ENCODE measurements around the gene ADCK2.
"Not testable (repeated sequence)": the region's sequence is repeated elsewhere in the genome, so short reads cannot be mapped to it uniquely, and the experiment has no call there.

ADCK2 gene

GRCh38 chr7:140672382-140673062 lies at the start of gene ADCK2:
ADCK2 (plus strand) TSS chr7:140672945; CDS start chr7:140673331, 386 bp downstream.
- FAIRE-seq = no peak

GRCh38 chr7:140623980-140624379 lies 48.8 kb upstream of the ADCK2 start:
- FAIRE-seq = no peak

- FAIRE-seq = peak; percentile 96
These were observed 48.2 kb upstream of the ADCK2 start for GRCh38 chr7:140624392-140625191.

DNA sequence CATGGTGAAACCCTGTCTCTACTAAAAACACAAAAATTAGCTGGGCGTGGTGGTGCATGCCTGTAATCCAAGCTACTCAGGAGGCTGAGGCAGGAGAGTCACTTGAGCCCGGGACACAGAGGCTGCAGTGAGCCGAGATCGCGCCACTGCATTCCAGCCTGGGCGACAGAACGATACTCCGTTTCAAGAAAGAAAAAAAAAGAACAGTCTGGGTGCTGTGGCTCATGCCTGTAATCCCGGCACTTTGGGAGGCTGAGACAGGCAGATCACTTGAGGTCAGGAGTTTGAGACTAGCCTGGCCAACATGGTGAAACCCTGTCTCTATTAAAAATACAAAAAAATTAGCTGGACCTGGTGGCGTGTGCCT lies 47.6 kb upstream of the ADCK2 start:
- not testable (repeated sequence) for FAIRE-seq

DNA sequence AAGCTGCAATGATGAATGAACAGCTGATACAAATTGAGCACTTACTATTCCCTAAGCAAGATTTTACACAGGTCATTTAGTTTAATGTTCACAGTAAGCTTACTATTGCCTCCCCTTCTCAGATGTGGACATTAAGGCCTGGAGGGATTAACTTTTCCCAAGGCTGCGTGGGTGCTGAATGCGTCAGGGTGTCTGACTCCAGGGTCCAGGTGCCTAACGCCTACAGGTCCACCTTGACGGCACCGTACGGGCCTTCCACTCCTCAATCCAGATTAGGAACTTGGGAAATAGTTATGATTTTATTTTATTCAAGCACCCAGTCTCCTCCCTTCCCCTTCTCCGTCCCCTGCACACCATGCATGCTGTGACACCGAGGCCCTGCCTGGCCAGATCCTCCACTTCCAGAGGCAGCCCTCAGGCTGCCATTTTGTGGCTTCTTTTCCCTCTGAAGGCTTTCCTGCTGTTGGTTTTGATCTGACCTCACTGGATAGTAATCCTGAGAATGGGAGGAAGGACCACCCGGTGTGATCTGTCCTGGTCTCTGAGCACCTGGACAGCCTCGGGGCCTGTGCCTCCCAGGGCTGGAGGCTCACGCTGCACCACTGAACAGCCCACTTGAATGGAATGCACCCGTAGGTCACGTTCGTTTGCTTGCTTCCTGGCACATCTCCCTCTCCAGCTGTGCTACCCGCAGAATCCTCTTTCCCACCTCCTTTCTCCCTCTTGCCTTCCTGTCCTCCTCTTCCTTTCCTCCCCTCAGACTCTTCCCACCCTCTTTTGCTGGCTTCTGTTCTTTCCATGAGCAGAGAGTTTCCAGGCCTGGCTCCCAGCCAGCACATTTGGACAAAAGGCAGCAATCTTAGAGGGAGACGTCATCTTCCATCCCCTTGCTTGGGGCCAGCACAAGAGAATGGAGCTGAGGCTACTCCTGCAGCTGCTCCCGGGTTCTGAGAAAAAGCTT lies 46.6 kb upstream of the ADCK2 start:
- FAIRE-seq = peak; percentile 91

- no peak for FAIRE-seq
These were observed 41.7 kb upstream of the ADCK2 start for GRCh38 chr7:140631021-140631420.

DNA sequence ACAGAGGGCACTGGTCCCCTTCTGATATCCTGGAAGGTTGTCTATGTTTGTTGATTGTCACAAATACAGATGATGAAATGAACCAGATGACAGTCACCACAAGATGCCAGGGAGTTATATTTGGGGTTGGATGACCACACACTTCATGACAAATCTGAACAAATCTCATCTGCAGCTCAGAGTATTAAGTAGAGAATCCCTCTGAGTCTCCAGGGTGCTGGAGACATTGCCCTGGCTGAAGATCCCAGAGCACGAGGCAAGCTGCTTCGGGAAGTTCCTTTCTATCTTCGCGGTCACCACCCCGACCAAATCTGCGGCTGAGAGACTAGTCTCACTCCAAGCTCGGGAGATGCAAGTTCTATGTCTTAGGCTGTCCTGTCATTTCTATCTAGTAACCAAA lies 41.1 kb upstream of the ADCK2 start:
- no peak for FAIRE-seq

DNA sequence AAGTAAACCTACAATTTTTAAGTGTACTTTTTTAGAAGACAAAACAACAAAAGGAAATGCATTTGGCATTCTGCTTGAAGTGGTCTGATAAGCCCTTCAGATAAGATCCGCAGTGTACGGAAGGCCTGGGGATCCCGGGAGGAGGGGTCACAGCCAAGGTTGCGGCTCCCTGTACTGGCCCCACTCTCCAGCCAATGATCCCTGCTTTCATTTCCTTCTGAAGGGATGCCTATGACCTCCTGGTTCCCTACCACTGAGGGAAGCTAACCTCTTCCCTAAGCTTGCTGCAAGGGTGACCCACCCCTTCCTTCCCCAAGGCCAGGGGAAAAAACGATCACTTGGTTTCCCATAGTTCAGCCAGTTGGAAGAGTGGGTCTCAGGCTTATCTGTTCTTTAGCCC lies 37.4 kb upstream of the ADCK2 start:
- FAIRE-seq = no peak

DNA sequence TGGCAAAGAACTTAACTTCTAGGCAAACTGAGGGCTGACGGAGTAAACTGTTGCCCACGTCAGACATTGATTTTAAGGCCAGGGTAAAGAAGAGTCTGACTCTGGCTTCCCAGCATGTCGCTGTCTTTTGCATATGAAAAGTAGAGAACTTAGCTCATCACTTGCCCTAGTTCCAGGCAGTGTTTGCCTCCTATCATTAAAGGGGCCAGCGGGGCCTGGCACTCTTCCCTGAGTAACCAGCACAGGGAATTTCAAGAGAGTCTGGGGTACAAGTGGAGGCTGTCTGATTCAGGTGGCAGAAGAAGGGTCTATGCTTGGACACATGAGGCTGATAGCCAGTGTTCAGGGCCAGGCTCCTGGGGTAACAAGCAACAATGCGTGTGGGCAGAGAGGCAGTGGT lies 36.9 kb upstream of the ADCK2 start:
- FAIRE-seq = no peak

- FAIRE-seq = no peak
These were observed 35.3 kb upstream of the ADCK2 start for GRCh38 chr7:140637400-140637799.

- FAIRE-seq = no peak
These were observed 34.5 kb upstream of the ADCK2 start for GRCh38 chr7:140638173-140638791.

DNA sequence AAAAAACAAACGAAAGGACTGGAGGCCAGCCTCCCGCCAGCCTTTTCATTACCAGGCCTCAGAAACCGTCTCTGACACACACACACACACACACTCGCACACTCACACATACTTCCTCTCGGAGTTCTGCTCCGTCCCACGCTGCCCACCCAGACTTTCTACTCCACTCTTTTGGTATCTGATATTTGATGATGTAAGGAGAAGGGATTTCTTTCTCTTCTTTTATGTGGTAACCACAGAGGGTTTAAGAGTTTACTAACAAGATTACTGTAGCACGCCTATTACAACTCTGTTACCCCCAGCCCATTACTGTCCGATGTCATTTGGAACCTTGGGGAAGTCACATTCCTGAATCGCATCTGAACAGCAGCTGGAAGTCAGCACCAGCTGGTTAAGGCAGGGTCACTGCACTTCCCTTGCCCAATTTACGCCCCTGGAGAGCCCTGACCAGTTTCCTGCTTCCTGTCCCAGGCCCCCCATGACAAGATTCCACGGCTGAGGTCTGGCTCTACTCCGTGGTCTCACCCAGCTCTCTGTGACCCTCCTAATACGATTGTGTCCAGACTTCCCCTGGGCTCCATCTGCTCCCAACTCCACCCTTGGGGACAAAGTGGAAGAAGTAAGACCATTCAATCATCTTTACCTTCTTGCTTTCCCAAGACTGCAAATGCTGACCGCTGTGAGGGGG lies 33.2 kb upstream of the ADCK2 start:
- FAIRE-seq = no peak

- FAIRE-seq = no peak
These were observed 32.6 kb upstream of the ADCK2 start for GRCh38 chr7:140640060-140640637.

- FAIRE-seq = no peak
These were observed 31.8 kb upstream of the ADCK2 start, which contains the start of gene DENND2A for GRCh38 chr7:140640727-140641523. DENND2A (minus strand) TSS chr7:140640813; CDS start chr7:140602397, 38,416 bp downstream.

DNA sequence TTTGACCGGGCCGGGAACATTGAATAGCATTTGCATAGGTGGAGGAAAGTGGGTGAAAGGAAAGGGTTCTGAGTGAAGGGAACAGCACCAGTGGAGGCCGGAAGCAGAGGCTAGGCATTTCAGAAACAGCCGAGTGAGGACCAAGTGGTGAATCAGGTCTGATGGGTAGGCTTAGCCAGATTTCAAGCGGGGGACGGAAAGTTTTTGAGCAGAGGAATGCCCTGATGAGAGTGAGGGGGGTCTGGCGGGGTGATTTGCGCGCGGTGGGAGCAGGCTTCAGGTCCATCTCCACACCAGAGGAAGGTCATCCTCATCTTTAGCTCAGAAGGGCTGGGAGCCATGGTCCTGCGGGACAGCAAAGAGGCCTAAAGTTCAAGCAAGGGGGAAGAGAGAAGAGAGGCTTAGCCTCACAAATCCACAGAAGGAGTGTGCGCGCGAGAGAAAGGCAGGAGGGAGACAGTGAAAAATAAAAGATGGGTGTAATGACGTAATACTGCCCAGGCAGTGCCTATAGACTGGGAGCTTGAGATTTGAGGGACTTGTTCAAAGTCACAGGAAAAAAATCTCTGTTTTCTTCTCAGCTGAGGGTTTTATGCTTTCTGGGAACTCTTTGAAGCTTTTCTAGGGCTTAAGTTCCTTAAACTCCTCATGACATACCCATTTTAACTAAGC lies 31.1 kb upstream of the ADCK2 start:
- no peak for FAIRE-seq

DNA sequence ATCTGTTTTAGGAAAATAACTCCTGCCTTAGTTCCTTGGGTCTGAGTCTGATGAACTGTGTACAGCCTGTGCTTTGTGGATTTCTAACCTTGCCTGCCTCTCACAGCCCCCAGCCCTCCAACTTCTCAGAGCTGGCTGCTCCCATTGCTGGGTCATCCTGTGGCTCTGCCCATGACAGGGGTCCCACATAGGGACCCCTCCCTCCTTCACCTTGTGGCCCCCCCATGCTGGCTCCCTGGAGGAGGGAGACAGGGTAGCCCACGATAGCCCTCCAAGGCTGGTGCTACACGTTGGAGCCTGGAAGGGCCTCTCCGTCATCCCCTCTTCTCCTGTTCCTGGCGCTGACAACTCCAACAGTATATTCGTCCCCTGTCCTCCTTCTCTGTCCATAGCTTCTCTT lies 29.3 kb upstream of the ADCK2 start:
- FAIRE-seq = no peak

DNA sequence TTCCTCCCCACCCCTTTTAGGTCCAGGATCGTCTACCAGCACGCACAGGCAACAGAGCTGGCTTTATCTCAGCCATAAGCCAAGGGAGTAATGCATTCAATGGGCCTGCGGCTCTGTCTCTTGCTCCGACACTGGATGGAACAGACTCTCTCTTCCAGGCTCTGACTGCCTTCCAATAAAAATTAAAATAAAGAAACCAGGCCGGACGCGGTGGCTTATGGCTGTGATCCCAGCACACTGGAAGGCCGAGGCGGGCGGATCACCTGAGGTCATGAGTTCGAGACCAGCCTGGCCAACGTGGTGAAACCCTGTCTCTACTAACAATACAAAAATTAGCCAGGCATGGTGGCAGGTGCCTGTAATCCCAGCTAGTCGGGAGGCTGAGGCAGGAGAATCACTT lies 28.0 kb upstream of the ADCK2 start:
- FAIRE-seq = not testable (repeated sequence)

GRCh38 chr7:140645166-140645900 lies 27.4 kb upstream of the ADCK2 start:
- FAIRE-seq = no peak

- no peak for FAIRE-seq
These were observed 25.7 kb upstream of the ADCK2 start for GRCh38 chr7:140646931-140647647.

All from endometrium (tissue), 2 donors.